ENCODE measurements around the gene VEPH1.

- TF ChIP-seq POLR2A (IDR thresholded peaks at IDR 0.05) (no peak), POLR2AphosphoS5 (IDR thresholded peaks at IDR 0.05; ENCODE audit: insufficient read depth in 1 of 2, low read depth in 1 of 2) (no peak), CTCF (IDR thresholded peaks at IDR 0.05) (no peak)
Observed at GRCh38 chr3:157335233-157336076, 167.8 kb downstream of the VEPH1 start.
